CD4-positive, alpha-beta T cell treated with Interleukin-4 for 4 hours (primary cell): Measurements from ENCODE around the gene ABCA7.

ENCODE experiments used
- DNase-seq: peaks from one replicate; pipeline ENCODE4 v3.0.0-alpha.2; 2020

ABCA7 gene

GRCh38 chr19:1090731-1091543, 51.0 kb downstream of the ABCA7 start:
- no peak for DNase-seq

DNA sequence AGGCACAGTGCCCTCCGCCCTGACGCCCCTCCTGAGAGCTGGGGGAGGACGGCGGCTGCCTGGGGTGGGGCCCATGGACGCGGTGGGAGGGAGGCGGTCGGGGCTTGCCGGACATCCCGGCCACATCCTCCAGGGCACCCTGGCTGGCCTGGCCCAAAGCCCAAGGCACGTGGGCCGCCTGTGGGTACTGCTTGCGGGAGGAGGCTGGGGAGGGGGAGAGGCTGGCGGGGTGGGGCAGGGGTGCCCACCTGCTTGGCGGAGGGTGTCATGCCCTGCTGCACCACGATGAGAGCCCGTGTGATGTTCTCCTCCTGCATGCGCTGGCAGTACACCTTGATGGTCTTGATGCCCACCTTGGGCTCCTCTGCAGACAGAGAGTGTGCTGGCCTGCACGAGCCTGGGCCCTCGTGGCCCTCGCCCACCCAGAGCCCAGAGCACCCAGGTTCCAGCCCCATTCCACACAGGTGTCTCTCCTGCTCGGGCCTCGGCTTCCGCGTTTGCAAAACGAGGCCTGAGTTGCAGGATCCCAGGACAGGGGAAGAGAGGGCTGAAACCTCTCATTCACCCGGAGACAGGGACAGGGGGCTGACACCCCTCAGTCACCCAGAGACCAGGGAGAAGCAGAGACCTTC, 51.8 kb downstream of the ABCA7 start:
- DNase-seq = no peak

DNA sequence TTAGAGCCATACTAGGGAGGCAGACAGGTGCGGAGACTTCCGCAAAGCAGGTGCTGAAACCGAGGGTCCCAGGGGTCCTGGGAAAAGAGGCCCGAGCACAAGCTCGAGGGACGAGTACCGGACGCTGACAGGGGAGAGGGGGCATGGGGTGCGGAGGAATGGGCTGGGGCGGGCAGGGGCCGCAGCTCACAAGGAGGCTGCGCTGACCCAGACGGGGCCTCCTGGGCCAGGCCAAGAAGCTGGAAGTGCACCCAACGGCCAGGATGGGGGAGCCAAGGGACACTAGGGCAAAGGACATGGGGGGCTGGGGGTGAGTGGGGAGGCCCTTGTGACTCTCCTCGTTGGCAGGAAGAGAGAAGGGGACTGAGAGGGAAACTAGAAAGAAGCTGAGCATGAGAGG, 53.4 kb downstream of the ABCA7 start:
- no peak for DNase-seq

DNA sequence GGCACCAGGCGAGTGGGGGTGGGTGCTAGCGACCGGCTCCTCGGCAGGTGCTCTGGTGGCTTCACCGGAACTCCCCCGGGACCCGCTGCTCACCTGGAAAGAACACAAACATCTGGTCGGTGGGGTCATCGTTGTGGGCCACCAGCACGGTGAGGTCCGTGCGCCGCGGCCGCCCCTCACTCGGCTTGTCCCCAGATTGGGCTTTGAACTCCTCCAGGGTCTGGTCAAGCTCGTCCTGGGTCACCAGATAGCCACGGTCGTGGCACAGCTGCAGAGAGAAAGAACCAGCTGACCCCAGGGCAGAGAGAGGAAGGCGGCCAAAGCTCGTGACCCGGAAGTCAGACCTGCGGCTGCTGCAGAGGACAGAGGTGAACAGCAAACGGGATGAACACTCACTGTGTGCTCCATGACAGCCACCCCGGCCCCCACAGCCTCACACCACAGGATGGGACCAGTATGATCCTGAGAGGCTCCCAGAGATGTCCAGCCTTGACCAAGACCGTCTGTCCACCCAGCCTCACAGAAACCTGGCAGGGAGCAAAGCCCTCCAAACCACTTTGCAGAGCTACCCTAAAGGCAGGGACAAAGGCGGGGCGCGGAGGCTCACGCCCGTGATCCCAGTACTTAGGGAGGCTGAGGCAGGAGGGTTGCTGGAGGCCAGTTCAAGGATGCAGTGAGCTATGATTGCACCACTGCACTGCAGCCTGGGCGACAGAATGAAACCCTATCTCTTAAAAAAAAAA, 54.1 kb downstream of the ABCA7 start:
- no peak for DNase-seq

DNA sequence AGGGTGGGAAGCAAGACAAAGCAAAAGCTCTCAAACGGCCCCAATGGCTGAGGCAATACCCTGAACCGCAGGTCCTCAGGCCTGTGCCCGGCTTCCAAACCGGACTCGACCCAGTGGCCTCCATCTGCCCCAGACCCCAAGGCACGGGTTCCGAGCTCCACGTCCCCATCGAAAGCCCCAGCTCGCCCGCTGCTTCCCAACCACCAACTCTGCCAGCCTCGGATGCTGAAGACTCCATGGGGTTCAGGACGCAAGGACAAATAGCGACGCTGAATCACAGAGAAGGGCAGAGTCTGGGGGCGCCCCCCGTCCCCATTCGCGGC, 54.7 kb downstream of the ABCA7 start:
- DNase-seq = no peak

DNA sequence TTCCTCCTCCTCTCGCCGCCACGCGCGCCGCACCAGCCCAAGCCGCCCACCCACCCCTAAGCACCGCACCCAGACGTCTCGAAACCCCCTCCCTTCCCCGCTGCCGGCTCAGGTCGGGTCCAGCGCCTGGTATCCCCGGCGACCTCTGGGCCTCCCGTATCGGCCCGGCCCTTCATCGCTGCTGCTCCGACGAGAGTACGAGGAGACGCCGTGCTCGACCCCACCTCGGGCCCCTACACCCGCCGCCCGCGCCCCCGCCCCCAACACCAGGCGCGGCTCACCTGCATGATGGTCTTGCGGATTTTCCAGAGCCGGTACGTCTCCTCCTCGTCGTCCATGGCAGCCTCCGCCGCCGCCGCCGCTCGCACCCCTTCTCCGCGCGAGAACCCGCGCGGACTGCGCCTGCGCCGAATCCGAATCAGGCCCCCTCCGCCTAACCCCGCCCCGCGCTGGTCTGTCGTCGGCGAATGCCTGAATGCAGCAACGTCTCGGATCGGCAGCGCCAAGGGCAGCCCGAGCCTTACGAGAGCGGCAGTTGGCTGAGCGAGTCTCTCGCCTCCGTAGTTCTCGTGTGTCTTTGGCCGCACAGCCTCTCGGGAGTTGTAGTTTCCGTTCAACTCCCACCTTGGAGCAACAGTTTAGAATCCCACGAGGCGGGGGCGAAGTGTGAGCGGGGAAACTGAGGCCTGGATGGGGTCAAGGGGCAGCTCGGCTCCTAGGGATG, 55.2 kb downstream of the ABCA7 start, which contains the start of gene POLR2E:
Gene POLR2E (minus strand): TSS at position 398 of the 724 bp plus-strand sequence. CDS start 60 bp downstream, at position 338.
- peak; percentile 98 for DNase-seq

DNA sequence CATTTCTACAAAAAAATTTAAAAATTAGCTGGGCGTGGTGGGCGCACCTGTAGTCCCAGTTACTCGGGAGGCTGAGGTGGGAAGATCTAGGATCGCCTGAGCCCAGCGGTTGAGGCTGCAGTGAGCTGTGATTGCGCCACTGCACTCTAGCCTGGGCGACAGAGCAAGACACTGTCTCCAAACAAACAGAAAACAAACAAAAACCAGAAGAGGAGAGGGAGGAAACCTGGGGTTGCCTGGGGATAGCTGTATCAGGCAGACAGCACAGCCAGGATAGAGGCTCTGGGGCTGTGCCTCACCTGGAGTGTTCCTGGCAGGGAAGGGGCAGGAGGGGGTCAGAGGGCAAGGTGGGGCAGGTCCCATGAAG, 57.9 kb downstream of the ABCA7 start:
- DNase-seq = no peak

DNA sequence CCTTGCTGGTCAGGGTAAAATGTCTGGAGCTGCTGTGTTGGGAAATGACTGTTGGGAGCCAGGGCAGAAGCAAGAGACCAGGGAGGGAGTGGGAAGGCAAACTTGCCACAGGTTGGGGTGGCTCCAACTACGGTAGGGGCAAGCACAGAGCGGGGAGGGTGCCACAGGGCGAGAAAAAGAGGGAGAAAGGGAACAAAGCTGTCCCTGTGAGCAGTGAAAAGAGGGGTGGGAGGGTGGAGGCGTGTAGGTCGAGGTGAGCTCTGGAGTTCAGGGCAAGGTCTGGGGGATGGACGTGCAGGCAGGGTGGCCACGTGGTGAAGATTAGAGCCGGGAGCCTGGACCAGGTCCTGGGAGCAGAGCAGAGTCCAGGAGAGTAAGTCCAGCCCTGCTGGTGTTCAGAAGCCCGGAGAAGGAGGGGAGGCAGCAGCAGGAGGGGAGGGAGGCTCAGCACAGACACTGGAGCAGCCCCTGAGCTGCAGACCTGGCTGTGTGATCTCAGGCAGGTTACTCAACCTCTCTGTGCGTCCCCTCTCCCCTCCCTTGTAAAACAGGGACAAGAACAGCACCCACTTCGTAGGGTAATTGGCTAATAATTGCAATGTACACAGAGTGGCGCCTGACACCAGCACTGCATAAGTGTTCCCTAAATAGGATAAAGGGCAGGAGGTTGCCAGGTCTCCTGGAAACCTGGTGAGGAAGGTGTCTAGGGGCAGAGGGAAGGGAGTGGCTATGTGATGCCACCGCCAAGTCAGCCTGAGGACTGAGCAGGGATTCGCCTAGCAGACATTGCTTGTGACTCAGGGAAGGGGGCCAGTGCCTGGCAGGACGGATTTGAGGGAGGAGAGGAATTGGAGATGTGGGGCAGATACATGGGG, 58.5 kb downstream of the ABCA7 start:
- DNase-seq = no peak

DNA sequence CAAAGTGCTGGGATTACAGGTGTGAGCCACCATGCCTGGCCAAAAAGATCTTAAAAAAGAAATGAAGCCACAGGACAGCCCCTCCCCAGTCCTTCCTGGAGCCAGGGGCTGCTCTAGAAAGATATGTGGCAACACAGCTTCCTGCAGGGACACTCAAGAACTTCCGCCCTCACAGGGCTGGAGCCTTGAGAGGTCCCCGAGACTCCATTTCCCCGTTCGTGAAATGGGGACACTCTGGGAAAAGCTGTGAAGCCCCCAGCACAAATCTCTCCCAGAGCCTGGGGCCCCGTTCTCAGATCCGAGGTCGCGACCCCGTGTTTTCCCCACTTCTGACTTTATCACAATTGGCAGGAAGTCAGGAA, 61.4 kb downstream of the ABCA7 start:
- DNase-seq = no peak

DNA sequence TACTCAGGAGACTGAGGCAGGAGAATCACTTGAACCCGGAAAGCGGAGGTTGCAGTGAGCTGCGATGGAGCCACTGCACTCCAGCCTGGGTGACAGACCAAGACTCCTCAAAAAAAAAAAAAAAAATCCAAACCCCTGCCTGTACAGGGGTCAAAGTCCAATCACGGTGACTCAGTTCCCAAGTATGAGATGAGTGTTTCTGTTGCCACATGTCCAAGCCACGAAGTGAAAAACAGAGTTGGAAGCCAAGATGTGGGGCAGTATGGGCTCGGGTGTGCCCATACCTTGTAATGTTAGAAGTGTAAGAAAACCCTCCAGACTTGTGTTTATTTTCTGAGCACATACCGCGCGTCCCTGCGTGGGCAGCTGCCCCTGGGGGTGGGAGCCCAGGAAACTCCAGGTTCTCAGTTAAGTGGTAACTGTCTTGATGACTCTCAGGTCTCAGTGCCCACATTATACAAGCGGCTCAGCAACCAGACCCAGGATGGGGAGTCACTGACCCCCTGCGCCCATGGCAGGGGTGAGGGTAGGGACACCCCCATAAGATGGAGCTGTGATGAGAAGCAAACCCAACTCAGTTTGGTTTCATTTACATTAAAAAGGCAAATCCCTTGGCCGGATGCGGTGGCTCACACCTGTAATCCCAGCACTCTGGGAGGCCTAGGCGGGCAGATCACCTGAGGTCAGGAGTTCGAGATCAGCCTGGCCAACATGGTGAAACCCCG, 62.7 kb downstream of the ABCA7 start:
- DNase-seq = peak; percentile 87

- no peak for DNase-seq
Measured at GRCh38 chr19:1103132-1103707, 63.3 kb downstream of the ABCA7 start.

- peak; percentile 98 for DNase-seq
Measured at GRCh38 chr19:1103708-1104310, 63.9 kb downstream of the ABCA7 start, which contains the start of gene GPX4. Gene GPX4 (plus strand): TSS chr19:1103994. CDS start chr19:1104044, 50 bp downstream.

DNA sequence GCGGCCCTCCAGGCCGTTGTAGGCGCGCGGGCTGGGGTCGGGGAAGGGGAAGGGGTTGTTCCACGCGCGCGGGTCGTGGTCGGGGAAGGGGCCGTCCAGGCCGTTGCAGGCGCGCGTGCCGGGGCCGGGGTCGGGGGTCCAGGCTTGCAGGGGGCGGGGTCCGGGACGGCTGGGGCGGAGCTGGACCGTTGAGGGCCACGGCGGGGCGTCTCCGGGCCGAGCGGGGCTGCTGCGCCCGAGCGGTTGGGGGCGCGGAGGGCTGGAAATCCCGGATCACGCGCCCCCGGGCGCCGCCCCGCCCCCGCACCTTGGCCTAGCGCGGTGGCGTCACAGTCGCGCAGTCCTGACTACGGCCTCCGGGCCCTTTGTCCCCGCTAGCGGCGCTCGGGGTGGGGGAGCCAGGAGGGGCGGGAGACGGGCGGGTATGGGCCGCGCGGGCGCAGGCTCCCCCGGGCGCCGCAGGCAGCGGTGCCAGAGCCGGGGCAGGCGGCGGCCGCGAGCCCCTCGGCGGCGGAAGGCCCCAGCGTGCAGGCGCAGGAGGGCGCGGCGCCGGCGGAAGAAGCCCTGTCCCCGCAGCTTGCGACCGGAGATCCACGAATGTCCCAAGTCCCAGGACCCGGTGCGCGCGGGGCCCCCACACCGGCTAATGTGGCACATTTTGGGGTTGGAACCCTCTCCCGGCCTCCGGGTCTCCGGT, 64.6 kb downstream of the ABCA7 start:
- DNase-seq = peak; percentile 57

DNA sequence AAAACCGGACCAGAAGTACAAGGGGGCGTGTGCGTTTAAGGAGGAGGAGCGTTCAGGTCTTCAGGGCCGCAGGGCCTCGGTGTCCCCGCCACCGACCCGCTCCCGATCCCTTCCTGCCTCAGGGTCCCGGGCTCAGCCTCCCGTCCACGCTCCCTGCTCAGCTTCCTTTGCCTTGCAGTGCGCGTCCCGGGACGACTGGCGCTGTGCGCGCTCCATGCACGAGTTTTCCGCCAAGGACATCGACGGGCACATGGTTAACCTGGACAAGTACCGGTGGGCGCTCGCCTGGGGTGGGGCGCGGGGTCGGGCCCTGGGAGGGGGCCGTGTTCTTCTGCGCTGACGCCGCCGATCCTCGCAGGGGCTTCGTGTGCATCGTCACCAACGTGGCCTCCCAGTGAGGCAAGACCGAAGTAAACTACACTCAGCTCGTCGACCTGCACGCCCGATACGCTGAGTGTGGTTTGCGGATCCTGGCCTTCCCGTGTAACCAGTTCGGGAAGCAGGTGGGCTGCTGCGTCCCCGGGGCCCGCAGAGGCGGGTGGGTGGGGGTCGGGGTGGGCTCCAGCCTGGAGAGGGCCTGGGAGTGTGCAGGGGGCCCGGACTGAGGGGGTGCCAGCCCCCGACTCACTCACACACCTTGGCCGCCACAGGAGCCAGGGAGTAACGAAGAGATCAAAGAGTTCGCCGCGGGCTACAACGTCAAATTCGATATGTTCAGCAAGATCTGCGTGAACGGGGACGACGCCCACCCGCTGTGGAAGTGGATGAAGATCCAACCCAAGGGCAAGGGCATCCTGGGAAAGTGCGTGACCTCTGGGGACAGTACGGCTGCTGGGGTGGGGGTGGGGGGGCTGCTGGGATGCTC, 65.3 kb downstream of the ABCA7 start:
- DNase-seq = no peak

DNA sequence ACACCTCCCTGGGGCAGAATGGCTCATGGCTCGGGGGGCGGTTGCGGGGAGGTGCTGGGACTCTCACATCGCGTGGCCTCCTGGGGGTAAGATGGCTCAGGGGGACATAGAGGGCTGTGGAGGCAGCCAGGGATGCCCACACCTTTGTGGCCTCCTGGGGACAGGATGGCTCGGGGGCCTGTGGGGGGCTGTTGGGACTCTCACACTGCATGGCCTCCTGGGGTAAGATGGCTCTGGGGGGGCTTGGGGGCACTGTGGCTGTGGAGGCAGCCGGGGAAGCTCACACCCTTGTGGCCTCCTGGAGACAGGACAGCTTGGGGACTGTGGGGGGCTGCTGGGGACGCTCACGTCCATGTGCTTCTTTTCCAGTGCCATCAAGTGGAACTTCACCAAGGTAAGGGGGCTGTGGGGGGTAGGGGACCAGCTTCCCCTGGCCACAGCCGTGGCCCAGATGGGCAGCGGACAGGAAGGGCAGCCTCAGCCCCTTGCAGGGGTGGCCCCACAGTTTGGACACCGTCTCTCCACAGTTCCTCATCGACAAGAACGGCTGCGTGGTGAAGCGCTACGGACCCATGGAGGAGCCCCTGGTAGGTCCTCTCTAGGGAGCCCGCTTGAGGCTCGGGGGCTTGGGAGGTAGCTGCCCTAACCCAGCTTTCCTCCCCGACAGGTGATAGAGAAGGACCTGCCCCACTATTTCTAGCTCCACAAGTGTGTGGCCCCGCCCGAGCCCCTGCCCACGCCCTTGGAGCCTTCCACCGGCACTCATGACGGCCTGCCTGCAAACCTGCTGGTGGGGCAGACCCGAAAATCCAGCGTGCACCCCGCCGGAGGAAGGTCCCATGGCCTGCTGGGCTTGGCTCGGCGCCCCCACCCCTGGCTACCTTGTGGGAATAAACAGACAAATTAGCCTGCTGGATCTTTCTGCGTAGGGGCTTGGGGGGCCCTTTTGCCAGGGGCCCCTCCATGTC, 66.2 kb downstream of the ABCA7 start:
- no peak for DNase-seq

GRCh38 chr19:1106841-1107660, 67.1 kb downstream of the ABCA7 start:
- DNase-seq = no peak
